ENCODE results near the gene CNIH1. TPM values are rescaled to one million over a fixed set of nuclear protein-coding genes. Genes with fewer than 3 reads are reported as not detected.

CNIH1 gene
- total RNA-seq, 4 donors from 2014 or later = 95.1 to 204 (median 164) TPM

DNA sequence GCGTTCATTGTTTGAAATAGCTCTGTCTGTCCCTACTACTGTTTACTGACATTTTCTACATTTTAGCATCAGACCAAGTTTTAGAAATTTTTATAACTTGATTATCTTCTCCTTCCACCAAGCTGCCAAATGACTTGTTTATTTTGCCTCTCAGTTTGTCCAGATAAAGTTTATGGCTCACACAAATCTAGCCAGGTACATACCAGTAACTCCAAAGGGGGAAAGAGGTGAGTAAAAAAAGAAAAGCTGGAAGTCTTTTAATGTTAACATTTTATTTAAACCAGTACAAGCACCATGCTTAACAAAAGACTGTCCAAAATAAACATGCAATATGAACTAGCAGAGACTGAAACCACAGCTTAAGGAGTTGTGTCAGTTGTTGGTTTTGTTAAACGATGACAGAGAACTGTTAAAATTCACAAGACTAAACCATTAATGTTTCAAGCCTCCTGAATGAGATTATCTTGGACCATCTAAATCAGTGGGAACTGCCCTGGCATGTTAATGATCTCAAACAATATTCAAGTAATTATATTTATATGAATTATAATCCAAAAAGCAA, 33.1 kb upstream of the CNIH1 start:
- H3K27ac ChIP-seq = no peak overlapping the region
- no peak for DNase-seq
- H3K27me3 ChIP-seq = no peaks in the 10 kb centered on the region
- intact Hi-C loops (cut with DNase I) = no loop called here
- no peaks in the 10 kb centered on the region for H3K9me3 ChIP-seq
- H3K36me3 ChIP-seq = peaks cover 0 to 34% (median 0%) of the 10 kb centered on the region in 3 donors
- H3K4me1 ChIP-seq = peaks cover 0 to 4% (median 0%) of the 10 kb centered on the region in 3 donors
- WGBS, 2 donors = 65 to 76% methylated on average over 2 of the region's 2 CpGs
- no peak overlapping the region for H3K4me3 ChIP-seq
- TF ChIP-seq, protein P1, sequence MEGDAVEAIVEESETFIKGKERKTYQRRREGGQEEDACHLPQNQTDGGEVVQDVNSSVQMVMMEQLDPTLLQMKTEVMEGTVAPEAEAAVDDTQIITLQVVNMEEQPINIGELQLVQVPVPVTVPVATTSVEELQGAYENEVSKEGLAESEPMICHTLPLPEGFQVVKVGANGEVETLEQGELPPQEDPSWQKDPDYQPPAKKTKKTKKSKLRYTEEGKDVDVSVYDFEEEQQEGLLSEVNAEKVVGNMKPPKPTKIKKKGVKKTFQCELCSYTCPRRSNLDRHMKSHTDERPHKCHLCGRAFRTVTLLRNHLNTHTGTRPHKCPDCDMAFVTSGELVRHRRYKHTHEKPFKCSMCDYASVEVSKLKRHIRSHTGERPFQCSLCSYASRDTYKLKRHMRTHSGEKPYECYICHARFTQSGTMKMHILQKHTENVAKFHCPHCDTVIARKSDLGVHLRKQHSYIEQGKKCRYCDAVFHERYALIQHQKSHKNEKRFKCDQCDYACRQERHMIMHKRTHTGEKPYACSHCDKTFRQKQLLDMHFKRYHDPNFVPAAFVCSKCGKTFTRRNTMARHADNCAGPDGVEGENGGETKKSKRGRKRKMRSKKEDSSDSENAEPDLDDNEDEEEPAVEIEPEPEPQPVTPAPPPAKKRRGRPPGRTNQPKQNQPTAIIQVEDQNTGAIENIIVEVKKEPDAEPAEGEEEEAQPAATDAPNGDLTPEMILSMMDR (IDR thresholded peaks at IDR 0.05) = no peak
- no peak for TF ChIP-seq POLR2A (IDR thresholded peaks at IDR 0.05)

DNA sequence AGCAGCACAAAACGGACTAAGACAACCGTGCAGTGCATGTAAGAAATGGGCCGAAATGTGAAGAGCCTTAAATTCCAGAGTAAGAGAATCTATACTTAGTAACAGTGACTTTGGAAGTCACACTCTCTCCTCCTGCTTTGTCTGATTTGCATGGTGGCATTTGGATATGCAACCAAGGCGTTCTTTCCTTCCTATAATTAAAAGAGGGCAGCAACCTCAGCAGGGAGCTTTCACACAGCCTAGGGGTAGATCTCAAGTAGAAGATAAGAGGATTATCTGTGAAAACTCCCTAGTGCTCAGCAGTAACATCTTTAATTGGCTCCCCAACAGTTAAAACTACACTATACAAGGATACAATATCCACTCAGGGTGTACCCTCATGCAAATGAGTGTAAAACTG, 31.1 kb upstream of the CNIH1 start:
- no peaks in the 10 kb centered on the region for H3K27me3 ChIP-seq
- no peak overlapping the region for H3K4me3 ChIP-seq
- peaks cover 0 to 4% (median 0%) of the 10 kb centered on the region in 3 donors for H3K4me1 ChIP-seq
- H3K36me3 ChIP-seq = peaks cover 0 to 17% (median 0%) of the 10 kb centered on the region in 3 donors
- WGBS, 2 donors = 86 to 96% methylated on average over 4 of the region's 4 CpGs
- intact Hi-C loops (cut with DNase I) = no loop called here
- no peak for TF ChIP-seq POLR2A (IDR thresholded peaks at IDR 0.05)
- TF ChIP-seq, protein P1 (IDR thresholded peaks at IDR 0.05) = no peak
- DNase-seq = no peak
- peaks cover 0 to 7% (median 0%) of the 10 kb centered on the region in 3 donors for H3K9me3 ChIP-seq
- no peak overlapping the region for H3K27ac ChIP-seq

DNA sequence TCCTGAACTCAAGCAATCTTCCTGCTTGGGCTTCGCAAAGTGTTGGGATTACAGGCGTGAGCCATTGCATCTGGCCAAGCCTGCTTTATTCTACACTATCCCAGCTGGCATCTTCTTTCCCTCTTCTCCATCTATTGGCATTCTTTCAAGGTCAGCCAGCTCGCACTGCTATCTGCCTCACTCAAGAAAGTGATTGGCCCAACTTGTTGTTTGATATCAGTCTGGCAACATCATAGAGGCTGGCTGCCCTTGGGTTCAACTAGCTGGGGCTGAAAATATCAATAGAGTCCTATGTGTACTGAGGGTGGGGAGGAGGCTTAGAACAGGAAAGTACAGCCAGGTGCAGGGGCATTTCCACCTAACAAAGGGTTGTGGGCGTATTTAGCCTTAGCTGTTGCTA, 30.5 kb upstream of the CNIH1 start:
- 90 to 95% methylated on average over 4 of the region's 4 CpGs for WGBS, 2 donors
- Histone ChIP-seq H3K4me1 (peaks cover 0 to 4% (median 0%) of the 10 kb centered on the region in 3 donors), H3K27ac (no peak overlapping the region), H3K9me3 (peaks cover 0 to 12% (median 0%) of the 10 kb centered on the region in 3 donors), H3K36me3 (peaks cover 0 to 14% (median 0%) of the 10 kb centered on the region in 3 donors), H3K27me3 (no peaks in the 10 kb centered on the region), H3K4me3 (no peak overlapping the region)
- intact Hi-C loops (cut with DNase I) = no loop called here
- no peak for DNase-seq
- TF ChIP-seq, protein P1 (IDR thresholded peaks at IDR 0.05) = no peak
- TF ChIP-seq POLR2A (IDR thresholded peaks at IDR 0.05) = no peak

DNA sequence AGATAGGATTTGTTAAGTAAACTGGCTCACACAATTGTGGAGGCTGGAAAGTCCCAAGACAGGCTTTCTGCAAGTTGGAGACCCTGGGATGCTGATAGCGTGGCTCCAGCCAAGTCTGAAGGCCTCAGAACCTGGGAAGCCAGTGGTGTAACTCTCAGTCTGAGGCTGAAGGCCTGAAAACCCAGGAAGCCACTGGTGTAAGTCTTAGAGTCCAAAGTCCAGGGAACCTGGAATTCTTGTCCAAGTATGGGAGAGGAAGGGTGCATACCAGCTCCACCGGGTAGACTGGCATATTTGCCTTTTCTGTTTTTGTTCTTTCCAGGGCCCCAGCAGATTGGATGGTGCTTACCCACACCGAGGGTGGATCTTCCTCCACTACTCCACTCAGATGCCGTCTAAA, 29.5 kb upstream of the CNIH1 start:
- TF ChIP-seq, protein P1 (IDR thresholded peaks at IDR 0.05) = no peak
- no peak for TF ChIP-seq POLR2A (IDR thresholded peaks at IDR 0.05)
- peaks cover 0 to 12% (median 0%) of the 10 kb centered on the region in 3 donors for H3K9me3 ChIP-seq
- H3K36me3 ChIP-seq = peaks cover 0 to 14% (median 0%) of the 10 kb centered on the region in 3 donors
- H3K4me1 ChIP-seq = peaks cover 0 to 2% (median 0%) of the 10 kb centered on the region in 3 donors
- H3K27me3 ChIP-seq = no peaks in the 10 kb centered on the region
- WGBS, 2 donors = 71 to 86% methylated on average over 4 of the region's 4 CpGs
- no peak overlapping the region for H3K4me3 ChIP-seq
- intact Hi-C loops (cut with DNase I) = no loop called here
- H3K27ac ChIP-seq = no peak overlapping the region
- DNase-seq = no peak

DNA sequence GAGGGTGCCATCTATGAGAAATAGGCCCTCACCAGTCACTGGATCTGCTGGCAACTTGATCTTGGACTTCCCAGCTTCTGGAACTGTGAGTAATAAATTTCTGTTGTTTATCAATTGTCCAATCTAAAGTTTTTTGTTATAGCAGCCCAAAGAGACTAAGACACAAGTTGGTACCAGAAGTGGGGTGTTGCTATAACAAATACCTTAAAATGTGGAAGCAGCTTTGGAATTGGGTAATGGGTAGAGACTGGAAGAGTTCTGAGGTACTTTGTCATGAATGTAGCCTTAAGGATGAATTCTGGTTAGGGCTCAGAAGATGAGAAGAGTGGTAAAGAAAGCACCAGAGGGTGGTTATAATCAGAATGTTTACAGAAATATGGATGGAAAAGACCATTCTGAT, 26.1 kb upstream of the CNIH1 start:
- TF ChIP-seq, protein P1 (IDR thresholded peaks at IDR 0.05) = no peak
- TF ChIP-seq POLR2A (IDR thresholded peaks at IDR 0.05) = no peak
- Histone ChIP-seq H3K36me3 (no peaks in the 10 kb centered on the region), H3K4me3 (no peak overlapping the region), H3K27ac (no peak overlapping the region), H3K4me1 (no peaks in the 10 kb centered on the region), H3K27me3 (no peaks in the 10 kb centered on the region), H3K9me3 (peaks cover 0 to 12% (median 0%) of the 10 kb centered on the region in 3 donors)
- no peak for DNase-seq
- intact Hi-C loops (cut with DNase I) = no loop called here
